Sigmoid colon (tissue), 4 donors: ENCODE data around the gene SLC4A1AP.

Experiments
- POLR2AphosphoS5 ChIP-seq, 4 donors: sonication (generic); formaldehyde crosslinking; IDR thresholded peaks; one replicate each; pipeline ENCODE4 v1.6.1; 2017; ENCODE audit warnings: antibody characterized with exemption in 4 of 4
- TF ChIP-seq, protein P1 (sequence below), 4 experiments: fragments of 450-650 bp in 3 of 4; fragments of 200-600 bp in 1 of 4; IDR thresholded peaks; one replicate each; pipeline ENCODE4 v1.5.1; 2016 to 2019; ENCODE audit warnings: antibody characterized with exemption in 4 of 4, mild to moderate bottlenecking in 3 of 4, moderate library complexity in 2 of 4

DNA sequence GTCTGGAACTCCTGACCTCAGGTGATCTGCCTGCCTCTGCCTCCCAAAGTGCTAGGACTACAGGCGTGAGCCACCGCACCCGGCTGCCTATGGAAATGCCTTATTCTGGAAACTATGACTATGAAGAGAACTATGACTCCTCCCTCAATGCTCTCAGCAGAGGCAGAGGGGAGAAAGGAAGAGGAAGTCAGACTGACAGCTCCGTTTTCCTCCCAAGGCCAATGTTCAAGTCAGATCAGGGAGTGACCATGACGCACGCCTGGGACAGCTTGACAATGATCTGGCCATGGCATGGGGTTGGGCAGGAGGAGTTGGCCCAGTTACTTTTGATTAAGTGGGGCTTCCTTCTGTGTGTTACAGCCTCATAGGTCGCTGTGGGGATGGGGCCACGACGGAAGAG, 63.6 kb downstream of the SLC4A1AP start:
- TF ChIP-seq POLR2AphosphoS5 (IDR thresholded peaks at IDR 0.05): no peak
- TF ChIP-seq, protein P1, sequence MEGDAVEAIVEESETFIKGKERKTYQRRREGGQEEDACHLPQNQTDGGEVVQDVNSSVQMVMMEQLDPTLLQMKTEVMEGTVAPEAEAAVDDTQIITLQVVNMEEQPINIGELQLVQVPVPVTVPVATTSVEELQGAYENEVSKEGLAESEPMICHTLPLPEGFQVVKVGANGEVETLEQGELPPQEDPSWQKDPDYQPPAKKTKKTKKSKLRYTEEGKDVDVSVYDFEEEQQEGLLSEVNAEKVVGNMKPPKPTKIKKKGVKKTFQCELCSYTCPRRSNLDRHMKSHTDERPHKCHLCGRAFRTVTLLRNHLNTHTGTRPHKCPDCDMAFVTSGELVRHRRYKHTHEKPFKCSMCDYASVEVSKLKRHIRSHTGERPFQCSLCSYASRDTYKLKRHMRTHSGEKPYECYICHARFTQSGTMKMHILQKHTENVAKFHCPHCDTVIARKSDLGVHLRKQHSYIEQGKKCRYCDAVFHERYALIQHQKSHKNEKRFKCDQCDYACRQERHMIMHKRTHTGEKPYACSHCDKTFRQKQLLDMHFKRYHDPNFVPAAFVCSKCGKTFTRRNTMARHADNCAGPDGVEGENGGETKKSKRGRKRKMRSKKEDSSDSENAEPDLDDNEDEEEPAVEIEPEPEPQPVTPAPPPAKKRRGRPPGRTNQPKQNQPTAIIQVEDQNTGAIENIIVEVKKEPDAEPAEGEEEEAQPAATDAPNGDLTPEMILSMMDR (IDR thresholded peaks at IDR 0.05): no peak
